ENCODE measurements around the gene RIGI. TPM values are rescaled to one million over a fixed set of nuclear protein-coding genes. Genes with fewer than 3 reads are reported as not detected.

RIGI gene
- total and polyA plus RNA-seq, 2 of the 4 experiments (the other 2 are of a cell fraction), result 4.8 to 13.6 TPM

DNA sequence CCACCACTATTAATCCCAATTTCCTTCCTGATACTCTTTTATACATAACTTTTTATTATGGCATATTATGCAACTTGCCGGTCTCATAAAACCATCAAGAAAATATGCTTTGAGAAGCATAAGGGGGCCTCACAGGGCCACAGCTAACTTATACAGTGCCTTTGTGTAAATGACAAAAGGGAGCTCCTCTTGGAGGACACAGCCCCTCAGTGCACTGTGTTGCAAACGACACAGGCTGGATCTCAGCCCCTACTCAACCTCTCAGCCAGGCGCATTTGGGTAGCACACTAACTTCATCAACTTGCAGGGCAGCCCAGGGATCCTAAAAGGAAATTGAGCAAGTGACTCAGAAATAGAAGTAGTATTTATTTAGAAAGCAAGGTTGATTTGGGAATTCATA, 35.4 kb downstream of the RIGI start:
- Histone ChIP-seq H4K5ac (ENCODE audit: low read depth, low read length) (no peak overlapping the region), H3K4ac (ENCODE audit: low read depth, low read length) (no peak overlapping the region), H3K14ac (replicated peaks; ENCODE audit: low read depth, low read length) (no peak overlapping the region), H3K4me1 (ENCODE audit: control insufficient read depth, insufficient read depth, low read length) (peaks cover 4% of the 10 kb centered on the region; the same call in 1 of the 2 replicates), H3K9ac (ENCODE audit: low read depth, low read length) (no peak overlapping the region), H2AK5ac (ENCODE audit: low read depth, low read length) (no peak overlapping the region), H2BK20ac (ENCODE audit: low read depth, low read length) (no peak overlapping the region), H3K36me3 (ENCODE audit: control insufficient read depth, insufficient read depth, low read length) (peaks cover 12% of the 10 kb centered on the region), H2BK120ac (ENCODE audit: low read depth, low read length) (no peak overlapping the region), H2AK9ac (replicated peaks; ENCODE audit: low read depth, low read length, poor library complexity) (no peak overlapping the region), H4K8ac (ENCODE audit: low read depth in 2 of 2, low read length in 2 of 2) (no peak overlapping the region), H3K4me3 (ENCODE audit: insufficient read depth, low read depth, low read length) (no peak overlapping the region), H3K56ac (ENCODE audit: extremely low read depth, insufficient read depth, low read length) (no peak overlapping the region), H3K4me2 (ENCODE audit: low read depth, low read length) (no peak overlapping the region), H4K91ac (ENCODE audit: insufficient read depth, low read depth, low read length) (no peak overlapping the region), H3K79me1 (ENCODE audit: low read depth in 1 of 2, low read length in 2 of 2) (0 out of 4 replicates have a peak, but pooled peaks cover 0 to 5% of the 10 kb centered on the region in 2 experiments), H3K23ac (ENCODE audit: low read depth, low read length) (no peak overlapping the region), H3K9me3 (ENCODE audit: control insufficient read depth, insufficient read depth, low read length) (no peaks in the 10 kb centered on the region), H2AFZ (replicated peaks; ENCODE audit: low read length, poor library complexity) (no peak overlapping the region), H3K9me1 (ENCODE audit: insufficient read depth, low read length) (no peaks in the 10 kb centered on the region), H2BK5ac (ENCODE audit: low read depth, low read length, poor library complexity, severe bottlenecking) (no peak overlapping the region), H3K18ac (ENCODE audit: low read depth, low read length) (no peak overlapping the region), H2BK15ac (ENCODE audit: low read depth, low read length) (no peak overlapping the region), H4K20me1 (ENCODE audit: insufficient read depth, low read length) (no peaks in the 10 kb centered on the region), H3K27ac (ENCODE audit: insufficient read depth, low read length) (no peak overlapping the region), H3K27me3 (ENCODE audit: control insufficient read depth, insufficient read depth, low read length) (no peaks in the 10 kb centered on the region)
- ATAC-seq (ENCODE audit: low read depth) (no peak), DNase-seq (no peak)
- TF ChIP-seq RFX5 (IDR thresholded peaks at IDR 0.05; ENCODE audit: low read depth, low read length), result no peak
- no peak for TF ChIP-seq RAD21 (IDR thresholded peaks at IDR 0.05; ENCODE audit: low read length)
- TF ChIP-seq MAFK (IDR thresholded peaks at IDR 0.05; ENCODE audit: low read depth, low read length), result no peak
- TF ChIP-seq, protein P1, sequence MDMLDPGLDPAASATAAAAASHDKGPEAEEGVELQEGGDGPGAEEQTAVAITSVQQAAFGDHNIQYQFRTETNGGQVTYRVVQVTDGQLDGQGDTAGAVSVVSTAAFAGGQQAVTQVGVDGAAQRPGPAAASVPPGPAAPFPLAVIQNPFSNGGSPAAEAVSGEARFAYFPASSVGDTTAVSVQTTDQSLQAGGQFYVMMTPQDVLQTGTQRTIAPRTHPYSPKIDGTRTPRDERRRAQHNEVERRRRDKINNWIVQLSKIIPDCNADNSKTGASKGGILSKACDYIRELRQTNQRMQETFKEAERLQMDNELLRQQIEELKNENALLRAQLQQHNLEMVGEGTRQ (IDR thresholded peaks at IDR 0.05; ENCODE audit: low read depth, low read length), result no peak
- no peak for TF ChIP-seq MXI1 (IDR thresholded peaks at IDR 0.05; ENCODE audit: borderline replicate concordance, low read depth, low read length)
- no peak for TF ChIP-seq BHLHE40 (IDR thresholded peaks at IDR 0.05; ENCODE audit: low read depth, low read length)
- no CpG with 5 or more reads among the region's 3 CpGs for WGBS, 2 experiments (ENCODE audit: extremely low coverage in 2 of 2, insufficient read length in 1 of 2)
- ChIA-PET CTCF (no interaction called here), POLR2A (ENCODE audit: unreplicated experiment) (no interaction called here)
- no TSS peak for BruUV-seq (replicated peaks)
- intact Hi-C loops (cut with micrococcal nuclease) (loop anchor here (10.0 kb wide), 1 partner anchor 54 kb away; no protein-coding TSS in a partner anchor), in situ Hi-C loops (cut with MboI; ENCODE audit: low sequenced_read_pairs) (no loop called here), dilution Hi-C loops (cut with HindIII; ENCODE audit: low sequenced_read_pairs, unreplicated experiment) (no loop called here)
